HCT116 (cell line): ENCODE results near the gene HS6ST3. TPM values are rescaled to one million over a fixed set of nuclear protein-coding genes. Genes with fewer than 3 reads are reported as not detected.

Experiments
- ATAC-seq: fragments of 200-7000 bp; cut with Tn5 transposase; 2 replicates; pipeline ENCODE4 v1.9.1; 2020; ENCODE audit warnings: mild to moderate bottlenecking, moderate library complexity
- BruUV-seq: library from RNA; stranded (reverse); fragments of 400-500 nt; replicated peaks from 2 replicates; lab custom pipeline; 2021; lab: Mats Ljungman, UMichigan
- CTCF ChIA-PET: fragments of 300-600 bp; sonication (Branson Sonifier 250); formaldehyde crosslinking; loops from one replicate; lab custom pipeline; 2021; ENCODE audit warnings: antibody characterized with exemption; lab: Charles Lee
- POLR2A ChIA-PET: fragments of 300-600, 350-600 bp; sonication (Branson Sonifier 250); formaldehyde crosslinking; loops from one replicate; lab custom pipeline; 2021; ENCODE audit warnings: antibody characterized with exemption; lab: Charles Lee
- RAD21 ChIA-PET, 2 experiments: fragments of 300-600 bp; sonication (Branson Sonifier 250); formaldehyde crosslinking; loops; one replicate each; lab custom pipeline; 2023; ENCODE audit warnings: low total read pairs in 2 of 2; ENCODE audit not compliant: uncharacterized antibody in 2 of 2, unreplicated experiment in 2 of 2, low non-redundant PET in 1 of 2; lab: Charles Lee
- DNase-seq: peaks from one replicate; pipeline ENCODE4 v3.0.0-alpha.2; 2010; ENCODE audit warnings: low read depth, low spot score
- H2AFZ ChIP-seq: fragments of 200-600 bp; shearing (Covaris generic), sonication (generic); 2 replicates; pipeline ENCODE4 v1.6.1; 2017; ENCODE audit warnings: low read depth, mixed run types, mixed read lengths, antibody characterized with exemption, low read length; ENCODE audit not compliant: poor library complexity, severe bottlenecking
- H3K27ac ChIP-seq: 2 replicates; pipeline ENCODE4 v1.5.1; 2012; ENCODE audit warnings: low read depth, low read length
- H3K27me3 ChIP-seq: fragments of 200-600 bp; sonication (generic); 2 replicates; pipeline ENCODE4 v1.6.1; 2016; ENCODE audit warnings: mixed run types, low read length, mixed read lengths; ENCODE audit not compliant: insufficient read depth
- H3K36me3 ChIP-seq, 2 experiments: fragments of 200-500 bp in 1 of 2; fragments of 200-600 bp in 1 of 2; sonication (Bioruptor generic) in 1 of 2; sonication (generic) in 1 of 2; 2 replicates each; pipeline versions ENCODE4 v1.5.1 to v1.6.1; 2014 to 2016; ENCODE audit warnings: low read length in 2 of 2, inconsistent platforms in 1 of 2, mixed read lengths in 1 of 2, mixed run types in 1 of 2; ENCODE audit not compliant: insufficient read depth in 2 of 2, control insufficient read depth in 1 of 2
- H3K4me1 ChIP-seq, 2 experiments: fragments of 200-600 bp in 1 of 2; sonication (generic) in 1 of 2; 2 replicates each; pipeline versions ENCODE4 v1.5.1 to v1.6.1; 2012 to 2017; ENCODE audit warnings: low read length in 2 of 2, inconsistent platforms in 1 of 2, mild to moderate bottlenecking in 1 of 2, mixed read lengths in 1 of 2, mixed run types in 1 of 2, moderate library complexity in 1 of 2; ENCODE audit not compliant: insufficient read depth in 2 of 2, control insufficient read depth in 1 of 2
- H3K4me2 ChIP-seq: fragments of 200-600 bp; sonication (generic); 2 replicates; pipeline ENCODE4 v1.6.1; 2017; ENCODE audit warnings: mixed run types, low read length, mixed read lengths
- H3K4me3 ChIP-seq, 2 experiments: fragments of 200-600 bp in 1 of 2; sonication (generic) in 1 of 2; replicated peaks in 1 of 2; 2 replicates each; pipeline ENCODE4 v1.5.1; 2011 to 2016; ENCODE audit warnings: low read length in 2 of 2, control low read depth in 1 of 2, low read depth in 1 of 2, mild to moderate bottlenecking in 1 of 2, mixed read lengths in 1 of 2, mixed run types in 1 of 2
- H3K79me2 ChIP-seq: fragments of 200-600 bp; sonication (generic); 2 replicates; pipeline ENCODE4 v1.6.1; 2017; ENCODE audit warnings: mild to moderate bottlenecking, mixed run types, low read length, moderate library complexity, mixed read lengths; ENCODE audit not compliant: insufficient read depth
- H3K9ac ChIP-seq: fragments of 200-600 bp; sonication (generic); 2 replicates; pipeline ENCODE4 v1.6.1; 2016; ENCODE audit warnings: low read length, mixed read lengths
- H3K9me2 ChIP-seq: fragments of 200-600 bp; sonication (generic), shearing (Covaris generic); 2 replicates; pipeline ENCODE4 v1.6.1; 2017; ENCODE audit warnings: mixed run types, mild to moderate bottlenecking, moderate library complexity; ENCODE audit not compliant: insufficient read depth
- H3K9me3 ChIP-seq, 2 experiments: fragments of 200-500 bp in 1 of 2; fragments of 200-600 bp in 1 of 2; sonication (Bioruptor generic) in 1 of 2; sonication (generic) in 1 of 2; 2 replicates each; pipeline ENCODE4 v1.6.1; 2014 to 2017; ENCODE audit warnings: low read length in 2 of 2, mixed read lengths in 2 of 2, inconsistent platforms in 1 of 2, low read depth in 1 of 2, mild to moderate bottlenecking in 1 of 2, mixed run types in 1 of 2, moderate library complexity in 1 of 2; ENCODE audit not compliant: control insufficient read depth in 1 of 2, insufficient read depth in 1 of 2
- H4K20me1 ChIP-seq: fragments of 200-600 bp; sonication (generic), shearing (Covaris generic); 2 replicates; pipeline ENCODE4 v1.6.1; 2017; ENCODE audit warnings: mixed run types, mild to moderate bottlenecking, moderate library complexity; ENCODE audit not compliant: insufficient read depth
- CBX3 ChIP-seq: IDR thresholded peaks from 2 replicates; pipeline ENCODE4 v1.6.1; 2012; ENCODE audit warnings: low read depth
- CEBPB ChIP-seq: IDR thresholded peaks from 2 replicates; pipeline ENCODE4 v1.6.1; 2012; ENCODE audit warnings: low read depth
- ELF1 ChIP-seq: IDR thresholded peaks from 2 replicates; pipeline ENCODE4 v1.6.1; 2012; ENCODE audit warnings: low read depth, borderline replicate concordance
- EZH2 ChIP-seq: fragments of 200-600 bp; sonication (generic); IDR thresholded peaks from 2 replicates; pipeline ENCODE4 v1.6.1; 2017; ENCODE audit warnings: antibody characterized with exemption, mixed run types
- MAX ChIP-seq: IDR thresholded peaks from 2 replicates; pipeline ENCODE4 v1.6.1; 2012
- SIN3A ChIP-seq: IDR thresholded peaks from 2 replicates; pipeline ENCODE4 v1.6.1; 2012; ENCODE audit warnings: low read depth
- TCF7L2 ChIP-seq: IDR thresholded peaks from 2 replicates; pipeline ENCODE4 v1.7.0; 2011; ENCODE audit warnings: borderline replicate concordance, inconsistent platforms; ENCODE audit not compliant: insufficient read depth, insufficient read length; ENCODE audit errors: extremely low read depth
- YY1 ChIP-seq: IDR thresholded peaks from 2 replicates; pipeline ENCODE4 v1.6.1; 2011; ENCODE audit warnings: low read length, low read depth, moderate library complexity, mild to moderate bottlenecking; ENCODE audit not compliant: insufficient replicate concordance; ENCODE audit errors: extremely low read depth
- ZFX ChIP-seq: fragments of 450-650 bp; IDR thresholded peaks from 2 replicates; pipeline ENCODE4 v1.6.1; 2017
- ZNF274 ChIP-seq: fragments of 200-500 bp; sonication (Bioruptor generic); IDR thresholded peaks from 2 replicates; pipeline ENCODE4 v1.6.1; 2014; ENCODE audit warnings: mild to moderate bottlenecking, low read depth, low read length, inconsistent platforms
- intact Hi-C: fragments of 100-400 bp; cut with micrococcal nuclease; formaldehyde crosslinking; loops from 2 replicates; pipeline ENCODE4 v1.10.0; 2022
- total RNA-seq: library from RNA; stranded (reverse); gene quantifications from one replicate; pipeline ENCODE4 v1.2.1, GENCODE V29; 2021; ENCODE audit not compliant: unreplicated experiment

Gene HS6ST3
- total RNA-seq, 1 experiment from 2014 or later = 0.10 TPM

DNA sequence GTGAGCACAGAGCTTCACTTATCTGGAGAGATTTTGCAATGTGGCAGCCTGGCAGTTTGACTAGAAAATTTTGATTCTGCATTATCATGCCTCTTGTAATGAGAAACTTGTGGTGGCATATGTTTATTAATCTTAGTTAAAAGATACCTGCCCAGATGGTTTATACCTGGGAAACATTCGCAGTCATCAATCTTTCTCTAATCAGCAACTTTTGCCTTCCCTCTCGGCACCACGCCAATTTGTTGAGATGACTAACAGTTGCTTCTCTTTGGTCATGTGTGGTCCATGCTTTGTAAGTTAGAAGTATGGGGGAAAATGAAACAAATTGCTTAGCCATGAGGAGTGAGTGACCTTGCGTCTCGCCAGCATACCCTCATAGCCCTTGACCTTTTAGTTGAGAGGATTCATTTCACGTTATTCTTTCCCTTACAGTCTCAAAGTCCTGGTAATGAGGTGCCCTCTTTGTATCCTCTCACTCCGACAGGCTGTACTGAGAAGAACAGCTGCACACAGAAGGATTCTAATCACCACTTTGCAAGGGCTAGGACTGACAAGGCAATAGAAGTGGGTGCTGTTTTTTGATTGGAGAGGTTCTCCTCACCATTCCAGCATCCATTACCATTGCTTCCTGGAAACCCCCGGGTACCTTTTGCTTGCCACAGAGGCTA is 703.0 kb downstream of the HS6ST3 start:
- ChIA-PET CTCF (no interaction called here), RAD21 (no interaction called here), POLR2A (no interaction called here)
- no peaks in the 10 kb centered on the region for H3K9me2 ChIP-seq
- no peak overlapping the region for H3K27ac ChIP-seq
- no peak for TF ChIP-seq ZNF274
- no peak for TF ChIP-seq SIN3A
- no peak for TF ChIP-seq EZH2
- TF ChIP-seq CBX3 = no peak
- TF ChIP-seq ZFX = no peak
- no peak for TF ChIP-seq ELF1
- intact Hi-C loops = no loop called here
- H3K9ac ChIP-seq = no peak overlapping the region
- BruUV-seq = no TSS peak
- no peak overlapping the region for H2AFZ ChIP-seq
- no peaks in the 10 kb centered on the region for H4K20me1 ChIP-seq
- no peak overlapping the region for H3K4me3 ChIP-seq
- ATAC-seq (no peak), DNase-seq (no peak)
- no peak overlapping the region for H3K4me2 ChIP-seq
- H3K79me2 ChIP-seq = no peaks in the 10 kb centered on the region
- H3K4me1 ChIP-seq = no peaks in the 10 kb centered on the region
- H3K27me3 ChIP-seq = 0 out of 2 replicates have a peak, but pooled peaks cover 3% of the 10 kb centered on the region
- H3K9me3 ChIP-seq = no peaks in the 10 kb centered on the region
- no peaks in the 10 kb centered on the region for H3K36me3 ChIP-seq

- TF ChIP-seq CEBPB = no peak
- no peak for TF ChIP-seq ZFX
- TF ChIP-seq YY1 = no peak
- no peak for TF ChIP-seq MAX
- TF ChIP-seq TCF7L2 = no peak
- H3K9ac ChIP-seq = no peak overlapping the region
- no peak for DNase-seq
- no peak overlapping the region for H3K4me2 ChIP-seq
- no peak for ATAC-seq
- H3K27me3 ChIP-seq = 0 out of 2 replicates have a peak, but pooled peaks cover 3% of the 10 kb centered on the region
- RAD21 ChIA-PET = no interaction called here
- H3K9me2 ChIP-seq = no peaks in the 10 kb centered on the region
- no TSS peak for BruUV-seq
- H2AFZ ChIP-seq = no peak overlapping the region
- no peak overlapping the region for H3K4me3 ChIP-seq
- no peaks in the 10 kb centered on the region for H3K36me3 ChIP-seq
- intact Hi-C loops = no loop called here
- CTCF ChIA-PET = no interaction called here
- H4K20me1 ChIP-seq = no peaks in the 10 kb centered on the region
- H3K9me3 ChIP-seq = no peaks in the 10 kb centered on the region
- no peaks in the 10 kb centered on the region for H3K4me1 ChIP-seq
- H3K27ac ChIP-seq = no peak overlapping the region
- H3K79me2 ChIP-seq = no peaks in the 10 kb centered on the region
- POLR2A ChIA-PET = no interaction called here
Observed at GRCh38 chr13:96793404-96793755, 703.5 kb downstream of the HS6ST3 start.
